Neural progenitor cell (in vitro differentiated cells): Measurements from ENCODE around the gene PBX1. TPM values are rescaled to one million over a fixed set of nuclear protein-coding genes. Genes with fewer than 3 reads are reported as not detected.

ENCODE experiments used
- DNase-seq: peaks from one replicate; pipeline ENCODE4 v3.0.0-alpha.2; 2016; ENCODE audit warnings: low spot score
- H2AFZ ChIP-seq: fragments of 200-600 bp; sonication (generic); replicated peaks from 2 replicates; pipeline ENCODE4 v1.6.1; 2016; ENCODE audit warnings: antibody characterized with exemption
- H3F3A ChIP-seq: fragments of 200-600 bp; sonication (generic); 2 replicates; pipeline ENCODE4 v1.6.1; 2016; ENCODE audit warnings: antibody characterized with exemption, low read depth
- H3K27ac ChIP-seq: fragments of 200-600 bp; sonication (generic); 2 replicates; pipeline ENCODE4 v1.5.1; 2016; ENCODE audit warnings: mild to moderate bottlenecking
- H3K27me3 ChIP-seq: fragments of 200-600 bp; sonication (generic); 2 replicates; pipeline ENCODE4 v1.6.1; 2016; ENCODE audit warnings: mild to moderate bottlenecking, moderate library complexity
- H3K36me3 ChIP-seq: fragments of 200-600 bp; sonication (generic); 2 replicates; pipeline ENCODE4 v1.5.1; 2016
- H3K4me1 ChIP-seq: fragments of 200-600 bp; sonication (generic); 2 replicates; pipeline ENCODE4 v1.6.1; 2016; ENCODE audit warnings: mixed run types
- H3K4me2 ChIP-seq: fragments of 200-600 bp; sonication (generic); 2 replicates; pipeline ENCODE4 v1.6.1; 2016
- H3K4me3 ChIP-seq: fragments of 200-600 bp; sonication (generic); 2 replicates; pipeline ENCODE4 v1.5.1; 2016
- H3K79me2 ChIP-seq: fragments of 200-600 bp; sonication (generic); 2 replicates; pipeline ENCODE4 v1.6.1; 2016; ENCODE audit warnings: low read depth
- H3K9ac ChIP-seq: fragments of 200-600 bp; sonication (generic); 2 replicates; pipeline ENCODE4 v1.6.1; 2016
- H3K9me3 ChIP-seq: fragments of 200-600 bp; sonication (generic); 2 replicates; pipeline ENCODE4 v1.5.1; 2016; ENCODE audit warnings: low read depth
- H4K20me1 ChIP-seq: fragments of 200-600 bp; sonication (generic); 2 replicates; pipeline ENCODE4 v1.6.1; 2016; ENCODE audit warnings: low read depth
- H3K27ac Mint-ChIP-seq: 3 replicates; pipeline ENCODE4 v1.8.0; 2021; ENCODE audit warnings: mixed read lengths
- H3K27me3 Mint-ChIP-seq: 2 replicates; pipeline ENCODE4 v1.8.0; 2022; ENCODE audit warnings: low read depth, mild to moderate bottlenecking, inconsistent platforms, moderate library complexity, mixed read lengths; ENCODE audit not compliant: insufficient read depth
- H3K36me3 Mint-ChIP-seq: 3 replicates; pipeline ENCODE4 v1.8.0; 2021; ENCODE audit warnings: mixed read lengths
- H3K4me1 Mint-ChIP-seq: 3 replicates; pipeline ENCODE4 v1.8.0; 2021; ENCODE audit warnings: mixed read lengths
- H3K4me3 Mint-ChIP-seq: 3 replicates; pipeline ENCODE4 v1.8.0; 2021; ENCODE audit warnings: mild to moderate bottlenecking, moderate library complexity, mixed read lengths
- H3K9me3 Mint-ChIP-seq: 3 replicates; pipeline ENCODE4 v1.8.0; 2020; ENCODE audit warnings: mixed read lengths
- EZH2 ChIP-seq: fragments of 200-600 bp; sonication (generic); IDR thresholded peaks from 2 replicates; pipeline ENCODE4 v1.6.1; 2017; ENCODE audit warnings: antibody characterized with exemption, mild to moderate bottlenecking, moderate library complexity
- EZH2phosphoT487 ChIP-seq: fragments of 200-600 bp; sonication (generic); IDR thresholded peaks from 2 replicates; pipeline ENCODE4 v1.6.1; 2017; ENCODE audit warnings: antibody characterized with exemption
- total RNA-seq: library from RNA; depleted of rRNA; stranded (reverse); fragments of >200 nt; gene quantifications from 2 replicates; pipeline ENCODE4 v1.2.3, GENCODE V29; 2015; ENCODE audit warnings: low replicate concordance
- TF ChIP-seq, protein P1 (sequence below): fragments of 200-600 bp; sonication (generic); IDR thresholded peaks from 2 replicates; pipeline ENCODE4 v1.5.1; 2017; ENCODE audit warnings: antibody characterized with exemption, mild to moderate bottlenecking

Gene PBX1
- total RNA-seq, 1 donor from 2014 or later, result 91.1 TPM

GRCh38 chr1:164609089-164609488 lies 50.1 kb downstream of the PBX1 start:
- H3K9me3 Mint-ChIP-seq, result no peaks in the 10 kb centered on the region
- no peak overlapping the region for H3K9ac ChIP-seq
- H3K4me2 ChIP-seq, result no peak overlapping the region
- H3K79me2 ChIP-seq, result peaks cover 96% of the 10 kb centered on the region
- no peak overlapping the region for H3K4me3 Mint-ChIP-seq
- H2AFZ ChIP-seq, result no peak overlapping the region
- H3K36me3 ChIP-seq, result no peaks in the 10 kb centered on the region
- H3K4me1 ChIP-seq, result peaks cover 84% of the 10 kb centered on the region
- H3K36me3 Mint-ChIP-seq, result peaks cover 14% of the 10 kb centered on the region
- H4K20me1 ChIP-seq, result peaks cover 64% of the 10 kb centered on the region
- peaks cover 78% of the 10 kb centered on the region for H3K4me1 Mint-ChIP-seq
- TF ChIP-seq, protein P1, sequence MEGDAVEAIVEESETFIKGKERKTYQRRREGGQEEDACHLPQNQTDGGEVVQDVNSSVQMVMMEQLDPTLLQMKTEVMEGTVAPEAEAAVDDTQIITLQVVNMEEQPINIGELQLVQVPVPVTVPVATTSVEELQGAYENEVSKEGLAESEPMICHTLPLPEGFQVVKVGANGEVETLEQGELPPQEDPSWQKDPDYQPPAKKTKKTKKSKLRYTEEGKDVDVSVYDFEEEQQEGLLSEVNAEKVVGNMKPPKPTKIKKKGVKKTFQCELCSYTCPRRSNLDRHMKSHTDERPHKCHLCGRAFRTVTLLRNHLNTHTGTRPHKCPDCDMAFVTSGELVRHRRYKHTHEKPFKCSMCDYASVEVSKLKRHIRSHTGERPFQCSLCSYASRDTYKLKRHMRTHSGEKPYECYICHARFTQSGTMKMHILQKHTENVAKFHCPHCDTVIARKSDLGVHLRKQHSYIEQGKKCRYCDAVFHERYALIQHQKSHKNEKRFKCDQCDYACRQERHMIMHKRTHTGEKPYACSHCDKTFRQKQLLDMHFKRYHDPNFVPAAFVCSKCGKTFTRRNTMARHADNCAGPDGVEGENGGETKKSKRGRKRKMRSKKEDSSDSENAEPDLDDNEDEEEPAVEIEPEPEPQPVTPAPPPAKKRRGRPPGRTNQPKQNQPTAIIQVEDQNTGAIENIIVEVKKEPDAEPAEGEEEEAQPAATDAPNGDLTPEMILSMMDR, result no peak
- TF ChIP-seq EZH2phosphoT487 (no peak), EZH2 (no peak)
- peak overlapping the region; percentile 14 for H3K27ac ChIP-seq
- no peaks in the 10 kb centered on the region for H3K9me3 ChIP-seq
- peaks cover 5% of the 10 kb centered on the region for H3K27me3 Mint-ChIP-seq
- peaks cover 41% of the 10 kb centered on the region for H3F3A ChIP-seq
- no peak overlapping the region for H3K27ac Mint-ChIP-seq
- no peak overlapping the region for H3K4me3 ChIP-seq
- no peaks in the 10 kb centered on the region for H3K27me3 ChIP-seq
- DNase-seq, result no peak

DNA sequence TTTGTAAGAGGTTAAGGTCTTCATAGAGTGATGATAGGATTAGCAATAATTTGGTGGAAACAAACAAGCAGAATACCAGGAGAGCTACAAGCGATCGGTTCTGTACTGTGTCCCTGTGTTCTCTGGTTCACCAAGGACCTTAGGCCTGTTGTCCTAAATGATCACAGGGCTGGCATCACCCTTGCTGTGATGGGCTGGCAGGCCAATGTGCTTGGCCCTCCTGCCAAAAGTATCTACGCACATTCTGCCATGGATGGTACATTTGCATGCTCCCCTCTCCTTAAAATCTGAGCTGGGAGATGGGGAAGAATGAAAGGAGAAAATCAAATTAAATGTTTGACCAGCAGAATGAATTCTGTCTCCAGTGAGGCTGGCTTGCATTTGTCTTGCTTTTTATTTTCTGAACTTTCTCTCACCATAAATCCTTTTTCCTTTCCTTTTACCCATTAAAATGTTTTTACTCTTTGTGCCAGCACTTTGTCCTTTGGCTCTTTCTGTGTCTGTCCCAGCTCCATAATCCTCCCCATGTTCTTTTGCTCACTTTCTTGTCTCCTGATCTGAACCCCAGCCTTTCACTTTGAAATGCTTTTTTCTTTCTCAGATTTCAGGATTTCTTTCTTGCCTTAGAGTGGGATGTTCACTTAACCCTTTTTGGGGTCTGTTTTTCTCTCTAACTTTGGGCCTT lies 51.7 kb downstream of the PBX1 start:
- no peak for DNase-seq
- Histone ChIP-seq H4K20me1 (peaks cover 68% of the 10 kb centered on the region), H3K79me2 (peaks cover 98% of the 10 kb centered on the region), H3K27me3 (no peaks in the 10 kb centered on the region), H3K9ac (no peak overlapping the region), H3K4me2 (peak overlapping the region; percentile 25), H3K4me1 (peaks cover 77% of the 10 kb centered on the region), H3K36me3 (no peaks in the 10 kb centered on the region), H3K9me3 (no peaks in the 10 kb centered on the region), H3K27ac (peak overlapping the region; percentile 49), H2AFZ (no peak overlapping the region), H3K4me3 (no peak overlapping the region), H3F3A (peaks cover 25% of the 10 kb centered on the region)
- peaks cover 9% of the 10 kb centered on the region for H3K36me3 Mint-ChIP-seq
- no peaks in the 10 kb centered on the region for H3K9me3 Mint-ChIP-seq
- TF ChIP-seq EZH2phosphoT487 (no peak), EZH2 (no peak)
- TF ChIP-seq, protein P1, result no peak
- peaks cover 77% of the 10 kb centered on the region for H3K4me1 Mint-ChIP-seq
- H3K27me3 Mint-ChIP-seq, result peaks cover 5% of the 10 kb centered on the region
- H3K4me3 Mint-ChIP-seq, result peak overlapping the region; percentile 3
- H3K27ac Mint-ChIP-seq, result peak overlapping the region; percentile 33

- peak; percentile 69 for DNase-seq
- no peak overlapping the region for H3K4me3 ChIP-seq
- H3K4me3 Mint-ChIP-seq, result no peak overlapping the region
Observed at GRCh38 chr1:164611754-164612642, 53.0 kb downstream of the PBX1 start.

More at GRCh38 chr1:164611754-164612642, 53.0 kb downstream of the PBX1 start:
- Histone ChIP-seq H3K9me3 (no peaks in the 10 kb centered on the region), H3K79me2 (peaks cover 98% of the 10 kb centered on the region), H3F3A (peaks cover 23% of the 10 kb centered on the region), H3K9ac (no peak overlapping the region), H4K20me1 (peaks cover 78% of the 10 kb centered on the region), H3K27ac (no peak overlapping the region), H3K4me2 (peak overlapping the region; percentile 59), H3K4me1 (peaks cover 75% of the 10 kb centered on the region), H3K36me3 (no peaks in the 10 kb centered on the region), H2AFZ (no peak overlapping the region), H3K27me3 (no peaks in the 10 kb centered on the region)
- H3K27ac Mint-ChIP-seq, result peak overlapping the region; percentile 46
- H3K9me3 Mint-ChIP-seq, result no peaks in the 10 kb centered on the region
- peaks cover 80% of the 10 kb centered on the region for H3K4me1 Mint-ChIP-seq
- peaks cover 6% of the 10 kb centered on the region for H3K36me3 Mint-ChIP-seq
- H3K27me3 Mint-ChIP-seq, result peaks cover 5% of the 10 kb centered on the region
- no peak for TF ChIP-seq EZH2phosphoT487
- no peak for TF ChIP-seq EZH2
- TF ChIP-seq, protein P1, result no peak
